GM12878 (cell line): ENCODE results near the gene SRBD1. TPM values are rescaled to one million over a fixed set of nuclear protein-coding genes. Genes with fewer than 3 reads are reported as not detected.

Source experiments
- ATAC-seq: fragments of 200-7000 bp; cut with Tn5 transposase; 3 replicates; pipeline ENCODE4 v1.9.1; 2020; ENCODE audit warnings: mild to moderate bottlenecking, moderate library complexity
- BruUV-seq: library from RNA; stranded (reverse); fragments of 400-500 nt; replicated peaks from 2 replicates; lab custom pipeline; 2021; lab: Mats Ljungman, UMichigan
- CTCF ChIA-PET: fragments of 300-600 bp; sonication (Branson Sonifier 250); formaldehyde crosslinking; extraction: SDS; loops from one replicate; lab custom pipeline; 2021; ENCODE audit warnings: inconsistent platforms; lab: Yijun Ruan, JAX
- POLR2A ChIA-PET: fragments of 350-600 bp; formaldehyde crosslinking; extraction: SDS; loops from one replicate; lab custom pipeline; 2021; ENCODE audit warnings: inconsistent platforms; lab: Charles Lee
- RAD21 ChIA-PET: fragments of 300-600 bp; sonication (Branson Sonifier 250); formaldehyde crosslinking; loops from one replicate; lab custom pipeline; 2023; ENCODE audit warnings: antibody characterized with exemption; ENCODE audit not compliant: unreplicated experiment; lab: Charles Lee
- SMC1A ChIA-PET: fragments of 300-600 bp; sonication (Branson Sonifier 250); formaldehyde crosslinking; loops from one replicate; lab custom pipeline; 2023; ENCODE audit not compliant: unreplicated experiment, uncharacterized antibody; lab: Charles Lee
- DNase-seq: peaks from one replicate; pipeline ENCODE4 v3.0.0-alpha.2; 2011; ENCODE audit warnings: low read depth, low spot score
- FAIRE-seq: peaks from 3 replicates; lab custom pipeline; 2011; peaks lifted over from hg19 to GRCh38; lab: Jason Lieb, UNC
- H2AFZ ChIP-seq: 2 replicates; pipeline ENCODE4 v1.6.0; 2011; ENCODE audit warnings: low read depth, low read length, control low read depth; ENCODE audit not compliant: control insufficient read depth
- H3K27ac ChIP-seq: 2 replicates; pipeline ENCODE4 v1.5.1; 2011; ENCODE audit warnings: control low read depth; ENCODE audit not compliant: control insufficient read depth, insufficient read depth
- H3K27me3 ChIP-seq, 2 experiments: replicated peaks in 1 of 2; 2 replicates each; pipeline versions ENCODE4 v1.6.0 to v1.6.1; 2011; ENCODE audit warnings: low read length in 1 of 2; ENCODE audit not compliant: control insufficient read depth in 2 of 2, insufficient read depth in 2 of 2
- H3K36me3 ChIP-seq, 2 experiments: 2 replicates each; pipeline ENCODE4 v1.5.1; 2011; ENCODE audit warnings: low read length in 1 of 2; ENCODE audit not compliant: control insufficient read depth in 2 of 2, insufficient read depth in 2 of 2
- H3K4me1 ChIP-seq: 2 replicates; pipeline ENCODE4 v1.6.1; 2011; ENCODE audit warnings: mild to moderate bottlenecking, low read length, moderate library complexity, mixed read lengths; ENCODE audit not compliant: control insufficient read depth, insufficient read depth
- H3K4me2 ChIP-seq: 2 replicates; pipeline ENCODE4 v1.6.0; 2011; ENCODE audit warnings: control low read depth; ENCODE audit not compliant: control insufficient read depth, insufficient read depth
- H3K4me3 ChIP-seq: fragments of 200-600 bp; sonication (generic); 2 replicates; pipeline ENCODE4 v1.5.1; 2016
- H3K79me2 ChIP-seq: 2 replicates; pipeline ENCODE4 v1.6.0; 2011; ENCODE audit warnings: low read length; ENCODE audit not compliant: control insufficient read depth, insufficient read depth
- H3K9ac ChIP-seq: 2 replicates; pipeline ENCODE4 v1.8.0; 2011; ENCODE audit warnings: low read length, control low read depth, mixed read lengths; ENCODE audit not compliant: control insufficient read depth, insufficient read depth
- H3K9me3 ChIP-seq: replicated peaks from 3 replicates; pipeline ENCODE4 v1.5.1; 2011; ENCODE audit warnings: mild to moderate bottlenecking, low read length; ENCODE audit not compliant: control insufficient read depth, insufficient read depth
- H4K20me1 ChIP-seq: 2 replicates; pipeline ENCODE4 v1.6.0; 2011; ENCODE audit not compliant: control insufficient read depth, insufficient read depth
- BRCA1 ChIP-seq: IDR thresholded peaks from 2 replicates; pipeline ENCODE4 v1.6.1; 2011; ENCODE audit warnings: low read depth, low read length, improper control_type of control experiment
- CBX3 ChIP-seq: fragments of 200-600 bp; sonication (generic); IDR thresholded peaks from 2 replicates; pipeline ENCODE4 v1.6.1; 2016; ENCODE audit warnings: low read depth, borderline replicate concordance
- CTCF ChIP-seq, 3 experiments: IDR thresholded peaks in 2 of 3; conservative IDR thresholded peaks in 1 of 3; 2 replicates each; pipeline ENCODE4 v1.5.1; 2011; ENCODE audit warnings: low read depth in 3 of 3, low read length in 3 of 3, mild to moderate bottlenecking in 3 of 3, control low read depth in 2 of 3, moderate library complexity in 2 of 3, inconsistent platforms in 1 of 3, mixed read lengths in 1 of 3; ENCODE audit not compliant: control insufficient read depth in 2 of 3, insufficient read depth in 1 of 3; ENCODE audit errors: extremely low read depth in 1 of 3
- IKZF1 ChIP-seq: fragments of 450-650 bp; conservative IDR thresholded peaks from 2 replicates; pipeline ENCODE4 v1.6.1; 2017; ENCODE audit warnings: antibody characterized with exemption, mild to moderate bottlenecking
- MEF2B ChIP-seq: fragments of 450-650 bp; IDR thresholded peaks from 2 replicates; pipeline ENCODE4 v1.6.1; 2018; ENCODE audit warnings: mild to moderate bottlenecking, moderate library complexity; ENCODE audit not compliant: partially characterized antibody, poor library complexity, severe bottlenecking
- NR2C2 ChIP-seq: IDR thresholded peaks from 2 replicates; pipeline ENCODE4 v1.6.1; 2011; ENCODE audit warnings: borderline replicate concordance, low read depth; ENCODE audit not compliant: control insufficient read depth, insufficient read length
- POLR2AphosphoS5 ChIP-seq: IDR thresholded peaks from 2 replicates; pipeline ENCODE4 v1.6.1; 2011; ENCODE audit warnings: mild to moderate bottlenecking, low read length, inconsistent platforms
- TBL1XR1 ChIP-seq: IDR thresholded peaks from 2 replicates; pipeline ENCODE4 v1.6.1; 2012; ENCODE audit warnings: low read depth, low read length, improper control_type of control experiment
- in situ Hi-C: fragments of 300-500 bp; cut with MboI; formaldehyde crosslinking; loops from 9 replicates; pipeline ENCODE4 v1.14.3; 2018; ENCODE audit warnings: mixed read lengths
- intact Hi-C: fragments of 100-400 bp; cut with micrococcal nuclease; formaldehyde crosslinking; loops from one replicate; pipeline ENCODE4 v1.14.2; 2022; ENCODE audit not compliant: unreplicated experiment
- polyA plus RNA-seq, 11 experiments: library from polyadenylated mRNA; depleted of rRNA in 4 of 11; unstranded in 6 of 11; stranded (reverse) in 5 of 11; fragments of >200 nt; fragmentation: Nextera tagmentation in 4 of 11; fragmentation: Illumina TruSeq in 1 of 11; extraction: Ambion mirVana in 4 of 11; extraction: Trizol in 1 of 11; gene quantifications; 1 replicate in 1 of 11; 2 replicates in 10 of 11; pipeline versions ENCODE4 v1.2.1 to v1.2.3, GENCODE V29; 2011 to 2016; ENCODE audit warnings: inconsistent platforms in 2 of 11, missing spikeins in 2 of 11, low read depth in 1 of 11
- total RNA-seq, 4 experiments: library from RNA; depleted of rRNA in 3 of 4; stranded (reverse); fragments of >200 nt in 3 of 4; fragmentation: Illumina TruSeq in 1 of 4; extraction: Trizol in 1 of 4; gene quantifications; 2 replicates each; pipeline versions ENCODE4 v1.2.1 to v1.2.3, GENCODE V29; 2013 to 2021

The SRBD1 gene
- total and polyA plus RNA-seq, 10 of the 15 experiments (the other 5 are each of a cell fraction or from before 2014, with no cell fraction given) = 9.7 to 33.1 (median 20.1) TPM

GRCh38 chr2:45545943-45546342, 65.1 kb downstream of the SRBD1 start:
- Histone ChIP-seq H3K9me3 (peaks cover 15% of the 10 kb centered on the region; the same call in 2 of the 3 replicates), H3K36me3 (peaks cover 14 to 26% of the 10 kb centered on the region in 2 experiments; a peak in 3 of 4 replicates), H3K27me3 (no peaks in the 10 kb centered on the region), H3K4me3 (no peak overlapping the region), H2AFZ (no peak overlapping the region), H3K27ac (no peak overlapping the region), H3K79me2 (no peaks in the 10 kb centered on the region), H3K4me2 (no peak overlapping the region), H4K20me1 (no peaks in the 10 kb centered on the region), H3K4me1 (no peaks in the 10 kb centered on the region), H3K9ac (no peak overlapping the region)
- intact Hi-C loops (no loop called here), in situ Hi-C loops (no loop called here)
- CTCF ChIA-PET = interaction anchor here (1.1 kb wide), 1 partner anchor 52 kb away, joined by 3 read pairs; no protein-coding TSS in a partner anchor
- POLR2A ChIA-PET = no interaction called here
- no peak for ATAC-seq
- DNase-seq = no peak
- no peak for FAIRE-seq
- no TSS peak for BruUV-seq
- SMC1A ChIA-PET = no interaction called here
- TF ChIP-seq CBX3 (no peak), IKZF1 (no peak), BRCA1 (no peak), CTCF (IDR thresholded peaks at IDR 0.05 in 2 of 3, conservative IDR thresholded peaks at IDR 0.05 in 1 of 3; ENCODE audit: control insufficient read depth in 2 of 3, extremely low read depth in 1 of 3, insufficient read depth in 1 of 3, low read depth in 3 of 3, low read length in 3 of 3) (no peak), TBL1XR1 (no peak), NR2C2 (no peak), POLR2AphosphoS5 (no peak), MEF2B (no peak)
- RAD21 ChIA-PET = no interaction called here
